ENCODE results near the gene PAPLN. TPM values are rescaled to one million over a fixed set of nuclear protein-coding genes. Genes with fewer than 3 reads are reported as not detected.

PAPLN gene
- polyA plus RNA-seq, 1 donor (not counting 4 experiments of a cell fraction or from before 2014, with no cell fraction given), result 8.2 TPM

DNA sequence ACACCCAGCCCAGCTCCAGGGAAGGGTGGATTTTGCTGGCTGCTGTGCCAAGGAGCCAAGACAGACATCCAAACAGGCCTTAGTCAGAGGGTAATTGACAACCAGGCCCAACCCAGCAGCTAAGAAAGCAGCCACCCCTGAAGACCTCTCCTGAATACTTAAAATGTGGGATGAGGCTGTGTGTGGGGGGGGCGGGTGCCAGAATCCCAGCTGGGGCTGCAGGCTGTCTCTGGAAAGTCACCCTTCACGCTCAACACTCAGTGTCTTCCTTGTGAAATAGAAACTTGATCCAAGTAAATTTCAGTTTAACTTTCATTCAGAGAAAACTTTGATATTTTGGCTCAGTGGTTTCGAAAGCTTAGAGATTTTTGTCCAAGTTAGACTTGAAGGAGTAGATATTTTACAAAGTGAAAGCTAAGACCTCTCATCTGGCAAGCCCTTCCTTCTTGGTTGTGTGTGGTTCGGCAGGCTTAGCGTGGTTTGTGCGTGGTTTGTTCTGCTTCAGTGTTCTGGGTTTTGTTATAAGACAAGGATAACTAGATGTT, 5.1 kb downstream of the PAPLN start:
- dilution Hi-C loops (cut with MboI; ENCODE audit: extremely low pct_ligation_motif_present, low sequenced_read_pairs), result no loop called here
- no peak for TF ChIP-seq EZH2 (IDR thresholded peaks at IDR 0.05; ENCODE audit: low read length)
- H3K9me3 ChIP-seq (ENCODE audit: control insufficient read depth, low read depth, low read length), result no peaks in the 10 kb centered on the region
- H4K20me1 ChIP-seq (ENCODE audit: control insufficient read depth, extremely low read depth, insufficient read depth, low read length), result no peaks in the 10 kb centered on the region
- H3K4me1 ChIP-seq (ENCODE audit: control insufficient read depth, extremely low read depth, insufficient read depth, low read length), result peaks cover 45% of the 10 kb centered on the region
- DNase-seq (ENCODE audit: low read depth, low spot score) (no peak), FAIRE-seq (no peak)
- peaks cover 31% of the 10 kb centered on the region for H3K27me3 ChIP-seq (ENCODE audit: control insufficient read depth, extremely low read depth, insufficient read depth, low read length)
- no peaks in the 10 kb centered on the region for H3K36me3 ChIP-seq (ENCODE audit: control insufficient read depth in 2 of 2, extremely low read depth in 1 of 2, insufficient read depth in 2 of 2, low read length in 2 of 2)
- peaks cover 3% of the 10 kb centered on the region for H3K9me1 ChIP-seq (ENCODE audit: control insufficient read depth, extremely low read depth, insufficient read depth, low read length)
- peak overlapping the region; percentile 53 for H3K9ac ChIP-seq (ENCODE audit: control insufficient read depth, extremely low read depth, insufficient read depth, low read length)
- H3K4me2 ChIP-seq (ENCODE audit: control insufficient read depth, extremely low read depth, insufficient read depth, low read depth, low read length), result peak overlapping the region; percentile 45
- no peak overlapping the region for H2AFZ ChIP-seq (ENCODE audit: control insufficient read depth, low read length)
- H3K27ac ChIP-seq (ENCODE audit: control insufficient read depth, insufficient read depth, low read length), result no peak overlapping the region
- H3K79me2 ChIP-seq (ENCODE audit: control insufficient read depth, insufficient read depth, low read length), result peaks cover 6% of the 10 kb centered on the region
- no peak overlapping the region for H3K4me3 ChIP-seq (ENCODE audit: control insufficient read depth in 2 of 3, extremely low read depth in 1 of 3, insufficient read depth in 2 of 3, low read depth in 1 of 3, low read length in 3 of 3)

DNA sequence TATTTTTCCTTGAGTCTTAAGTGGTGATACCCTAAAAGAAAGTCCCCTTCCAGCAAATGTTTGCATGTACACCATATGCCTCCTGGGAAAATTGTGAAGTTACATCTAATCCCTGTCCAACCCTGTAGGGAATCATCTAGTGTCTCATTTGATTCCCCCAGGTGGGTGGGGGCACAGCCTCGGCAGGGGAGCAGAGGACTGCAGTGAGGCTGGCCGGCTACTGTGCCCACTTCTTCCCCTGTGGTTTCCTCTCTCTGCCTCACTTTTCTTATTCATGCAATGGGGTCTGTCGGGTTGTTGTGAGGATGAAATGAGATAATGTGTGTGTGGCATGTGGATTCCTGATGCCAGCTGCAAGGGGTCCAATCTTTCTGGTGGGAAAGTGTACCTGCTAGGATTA, 6.0 kb downstream of the PAPLN start:
- FAIRE-seq, result no peak
- Histone ChIP-seq H3K27me3 (ENCODE audit: control insufficient read depth, extremely low read depth, insufficient read depth, low read length) (peaks cover 22% of the 10 kb centered on the region), H3K9me1 (ENCODE audit: control insufficient read depth, extremely low read depth, insufficient read depth, low read length) (peaks cover 3% of the 10 kb centered on the region), H2AFZ (ENCODE audit: control insufficient read depth, low read length) (no peak overlapping the region), H3K4me1 (ENCODE audit: control insufficient read depth, extremely low read depth, insufficient read depth, low read length) (peaks cover 42% of the 10 kb centered on the region), H3K9me3 (ENCODE audit: control insufficient read depth, low read depth, low read length) (no peaks in the 10 kb centered on the region), H3K9ac (ENCODE audit: control insufficient read depth, extremely low read depth, insufficient read depth, low read length) (no peak overlapping the region), H3K4me3 (ENCODE audit: control insufficient read depth in 2 of 3, extremely low read depth in 1 of 3, insufficient read depth in 2 of 3, low read depth in 1 of 3, low read length in 3 of 3) (no peak overlapping the region), H4K20me1 (ENCODE audit: control insufficient read depth, extremely low read depth, insufficient read depth, low read length) (no peaks in the 10 kb centered on the region), H3K36me3 (ENCODE audit: control insufficient read depth in 2 of 2, extremely low read depth in 1 of 2, insufficient read depth in 2 of 2, low read length in 2 of 2) (no peaks in the 10 kb centered on the region), H3K4me2 (ENCODE audit: control insufficient read depth, extremely low read depth, insufficient read depth, low read depth, low read length) (no peak overlapping the region), H3K79me2 (ENCODE audit: control insufficient read depth, insufficient read depth, low read length) (peaks cover 10% of the 10 kb centered on the region), H3K27ac (ENCODE audit: control insufficient read depth, insufficient read depth, low read length) (no peak overlapping the region)
- DNase-seq (ENCODE audit: low read depth, low spot score), result no peak
- TF ChIP-seq, protein P1, sequence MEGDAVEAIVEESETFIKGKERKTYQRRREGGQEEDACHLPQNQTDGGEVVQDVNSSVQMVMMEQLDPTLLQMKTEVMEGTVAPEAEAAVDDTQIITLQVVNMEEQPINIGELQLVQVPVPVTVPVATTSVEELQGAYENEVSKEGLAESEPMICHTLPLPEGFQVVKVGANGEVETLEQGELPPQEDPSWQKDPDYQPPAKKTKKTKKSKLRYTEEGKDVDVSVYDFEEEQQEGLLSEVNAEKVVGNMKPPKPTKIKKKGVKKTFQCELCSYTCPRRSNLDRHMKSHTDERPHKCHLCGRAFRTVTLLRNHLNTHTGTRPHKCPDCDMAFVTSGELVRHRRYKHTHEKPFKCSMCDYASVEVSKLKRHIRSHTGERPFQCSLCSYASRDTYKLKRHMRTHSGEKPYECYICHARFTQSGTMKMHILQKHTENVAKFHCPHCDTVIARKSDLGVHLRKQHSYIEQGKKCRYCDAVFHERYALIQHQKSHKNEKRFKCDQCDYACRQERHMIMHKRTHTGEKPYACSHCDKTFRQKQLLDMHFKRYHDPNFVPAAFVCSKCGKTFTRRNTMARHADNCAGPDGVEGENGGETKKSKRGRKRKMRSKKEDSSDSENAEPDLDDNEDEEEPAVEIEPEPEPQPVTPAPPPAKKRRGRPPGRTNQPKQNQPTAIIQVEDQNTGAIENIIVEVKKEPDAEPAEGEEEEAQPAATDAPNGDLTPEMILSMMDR (optimal IDR thresholded peaks at IDR 0.05 in 1 of 3, IDR thresholded peaks at IDR 0.05 in 1 of 3, conservative IDR thresholded peaks at IDR 0.05 in 1 of 3; ENCODE audit: extremely low read depth in 1 of 3, insufficient read depth in 2 of 3, low read length in 3 of 3), result no peak
- no peak for TF ChIP-seq EZH2 (IDR thresholded peaks at IDR 0.05; ENCODE audit: low read length)
- dilution Hi-C loops (cut with MboI; ENCODE audit: extremely low pct_ligation_motif_present, low sequenced_read_pairs), result no loop called here

DNA sequence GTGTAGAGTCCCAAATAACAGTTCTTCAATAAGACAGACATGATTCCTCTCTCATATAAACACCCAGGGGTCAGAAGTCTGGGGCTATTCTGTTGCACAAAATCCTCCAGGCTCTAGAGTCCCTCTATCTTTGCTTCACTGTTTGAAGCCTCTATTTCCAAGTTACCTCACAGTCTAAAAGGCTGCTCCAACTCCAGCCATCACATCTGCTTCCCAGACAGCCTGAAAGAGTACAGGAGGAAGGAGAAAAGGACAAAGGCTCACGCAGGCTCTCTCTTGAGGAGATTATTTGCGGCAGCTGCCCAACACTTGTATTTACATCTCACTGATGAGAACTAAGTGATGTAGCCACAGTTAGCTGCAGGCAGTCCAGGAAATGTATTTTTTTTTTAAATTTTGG, 6.4 kb downstream of the PAPLN start:
- TF ChIP-seq, protein P1 (optimal IDR thresholded peaks at IDR 0.05 in 1 of 3, IDR thresholded peaks at IDR 0.05 in 1 of 3, conservative IDR thresholded peaks at IDR 0.05 in 1 of 3; ENCODE audit: extremely low read depth in 1 of 3, insufficient read depth in 2 of 3, low read length in 3 of 3), result no peak
- no peak for TF ChIP-seq EZH2 (IDR thresholded peaks at IDR 0.05; ENCODE audit: low read length)
- H4K20me1 ChIP-seq (ENCODE audit: control insufficient read depth, extremely low read depth, insufficient read depth, low read length), result no peaks in the 10 kb centered on the region
- no peak overlapping the region for H3K4me3 ChIP-seq (ENCODE audit: control insufficient read depth in 2 of 3, extremely low read depth in 1 of 3, insufficient read depth in 2 of 3, low read depth in 1 of 3, low read length in 3 of 3)
- H3K9ac ChIP-seq (ENCODE audit: control insufficient read depth, extremely low read depth, insufficient read depth, low read length), result no peak overlapping the region
- H3K4me1 ChIP-seq (ENCODE audit: control insufficient read depth, extremely low read depth, insufficient read depth, low read length), result peaks cover 41% of the 10 kb centered on the region
- H3K27ac ChIP-seq (ENCODE audit: control insufficient read depth, insufficient read depth, low read length), result no peak overlapping the region
- peaks cover 20% of the 10 kb centered on the region for H3K27me3 ChIP-seq (ENCODE audit: control insufficient read depth, extremely low read depth, insufficient read depth, low read length)
- FAIRE-seq (no peak), DNase-seq (ENCODE audit: low read depth, low spot score) (no peak)
- H3K36me3 ChIP-seq (ENCODE audit: control insufficient read depth in 2 of 2, extremely low read depth in 1 of 2, insufficient read depth in 2 of 2, low read length in 2 of 2), result no peaks in the 10 kb centered on the region
- H3K9me1 ChIP-seq (ENCODE audit: control insufficient read depth, extremely low read depth, insufficient read depth, low read length), result peaks cover 3% of the 10 kb centered on the region
- dilution Hi-C loops (cut with MboI; ENCODE audit: extremely low pct_ligation_motif_present, low sequenced_read_pairs), result no loop called here
- H3K9me3 ChIP-seq (ENCODE audit: control insufficient read depth, low read depth, low read length), result no peaks in the 10 kb centered on the region
- H2AFZ ChIP-seq (ENCODE audit: control insufficient read depth, low read length), result no peak overlapping the region
- H3K79me2 ChIP-seq (ENCODE audit: control insufficient read depth, insufficient read depth, low read length), result peaks cover 10% of the 10 kb centered on the region
- no peak overlapping the region for H3K4me2 ChIP-seq (ENCODE audit: control insufficient read depth, extremely low read depth, insufficient read depth, low read depth, low read length)
